Measurements from ENCODE around the gene ASL. TPM values are rescaled to one million over a fixed set of nuclear protein-coding genes. Genes with fewer than 3 reads are reported as not detected.
"Not testable (repeated sequence)": the region's sequence is repeated elsewhere in the genome, so short reads cannot be mapped to it uniquely, and the experiment has no call there.

ASL gene
- total RNA-seq (ENCODE audit: unreplicated experiment) = 48.3 TPM
- long read RNA-seq, transcript ASL-205 (16 exons, 1,622 nt) = major isoform, 17 of 78 reads
- long read RNA-seq, transcript ASL-203 (15 exons, 1,765 nt) = minor isoform, 5 of 78 reads
- long read RNA-seq, transcript ASL-201 (17 exons, 2,143 nt) = minor isoform, 15 of 78 reads
- long read RNA-seq, partial matches to known transcripts = 24 of 78 reads
- long read RNA-seq, other reads (novel, unspliced or antisense) = 17 of 78 reads

- peak within 1 kb of the TSS; percentile 64 for H3K27ac Mint-ChIP-seq (ENCODE audit: unreplicated experiment)
- H3K27me3 Mint-ChIP-seq (ENCODE audit: unreplicated experiment) = peaks cover 2% of the 10 kb centered on the region
- DNase-seq (ENCODE audit: low spot score) = peak; percentile 94
Observed at GRCh38 chr7:66075590-66076461, at the start of gene ASL. Gene ASL (plus strand): TSS chr7:66075819. CDS start chr7:66076082, 263 bp downstream.

GRCh38 chr7:66028342-66028741, 47.3 kb upstream of the ASL start:
- not testable (repeated sequence) for H3K4me1 Mint-ChIP-seq (ENCODE audit: unreplicated experiment); H3K4me3 Mint-ChIP-seq (ENCODE audit: unreplicated experiment); H3K36me3 Mint-ChIP-seq (ENCODE audit: low read depth, unreplicated experiment); H3K27ac Mint-ChIP-seq (ENCODE audit: unreplicated experiment); H3K9me3 Mint-ChIP-seq (ENCODE audit: unreplicated experiment); H3K27me3 Mint-ChIP-seq (ENCODE audit: unreplicated experiment); DNase-seq (ENCODE audit: low spot score)

More at GRCh38 chr7:66075590-66076461, at the start of gene ASL:
- Mint-ChIP-seq H3K4me3 (ENCODE audit: unreplicated experiment) (peak within 1 kb of the TSS; percentile 93), H3K36me3 (ENCODE audit: low read depth, unreplicated experiment) (no peaks in the 10 kb centered on the region), H3K9me3 (ENCODE audit: unreplicated experiment) (no peaks in the 10 kb centered on the region), H3K4me1 (ENCODE audit: unreplicated experiment) (peaks cover 9% of the 10 kb centered on the region)
- no peak for TF ChIP-seq CTCF (IDR thresholded peaks at IDR 0.05; ENCODE audit: unreplicated experiment)

GRCh38 chr7:66033471-66034385, 41.9 kb upstream of the ASL start:
- H3K4me1 Mint-ChIP-seq (ENCODE audit: unreplicated experiment) = peaks cover 4% of the 10 kb centered on the region
- no peaks in the 10 kb centered on the region for H3K36me3 Mint-ChIP-seq (ENCODE audit: low read depth, unreplicated experiment)
- H3K4me3 Mint-ChIP-seq (ENCODE audit: unreplicated experiment) = no peak overlapping the region
- no peak for TF ChIP-seq CTCF (IDR thresholded peaks at IDR 0.05; ENCODE audit: unreplicated experiment)
- no peaks in the 10 kb centered on the region for H3K9me3 Mint-ChIP-seq (ENCODE audit: unreplicated experiment)
- no peaks in the 10 kb centered on the region for H3K27me3 Mint-ChIP-seq (ENCODE audit: unreplicated experiment)
- DNase-seq (ENCODE audit: low spot score) = no peak
- H3K27ac Mint-ChIP-seq (ENCODE audit: unreplicated experiment) = no peak overlapping the region

GRCh38 chr7:66034436-66035010, 41.1 kb upstream of the ASL start:
- not testable (repeated sequence) for H3K27ac Mint-ChIP-seq (ENCODE audit: unreplicated experiment); H3K27me3 Mint-ChIP-seq (ENCODE audit: unreplicated experiment); H3K4me3 Mint-ChIP-seq (ENCODE audit: unreplicated experiment); H3K4me1 Mint-ChIP-seq (ENCODE audit: unreplicated experiment); H3K9me3 Mint-ChIP-seq (ENCODE audit: unreplicated experiment); DNase-seq (ENCODE audit: low spot score); H3K36me3 Mint-ChIP-seq (ENCODE audit: low read depth, unreplicated experiment)

GRCh38 chr7:66036382-66036781, 39.2 kb upstream of the ASL start:
- no peaks in the 10 kb centered on the region for H3K36me3 Mint-ChIP-seq (ENCODE audit: low read depth, unreplicated experiment)
- no peak overlapping the region for H3K27ac Mint-ChIP-seq (ENCODE audit: unreplicated experiment)
- H3K4me3 Mint-ChIP-seq (ENCODE audit: unreplicated experiment) = no peak overlapping the region
- no peaks in the 10 kb centered on the region for H3K9me3 Mint-ChIP-seq (ENCODE audit: unreplicated experiment)
- peaks cover 1% of the 10 kb centered on the region for H3K27me3 Mint-ChIP-seq (ENCODE audit: unreplicated experiment)
- no peaks in the 10 kb centered on the region for H3K4me1 Mint-ChIP-seq (ENCODE audit: unreplicated experiment)
- DNase-seq (ENCODE audit: low spot score) = no peak
- TF ChIP-seq CTCF (IDR thresholded peaks at IDR 0.05; ENCODE audit: unreplicated experiment) = no peak

All from endothelial cell (in vitro differentiated cells).